Osteoblast (primary cell): ENCODE data around the gene C6orf136. TPM values are rescaled to one million over a fixed set of nuclear protein-coding genes. Genes with fewer than 3 reads are reported as not detected.
A peak's percentile ranks its signal among the peaks of the same experiment; 100 is the strongest.

Experiments
- DNase-seq: peaks from one replicate; pipeline ENCODE4 v3.0.0; 2011; ENCODE audit warnings: low spot score, mixed read lengths; ENCODE audit not compliant: insufficient read length; ENCODE audit errors: missing footprints
- H2AFZ ChIP-seq: 2 replicates; pipeline ENCODE4 v1.6.0; 2011; ENCODE audit warnings: mild to moderate bottlenecking, low read length
- H3K27ac ChIP-seq: 2 replicates; pipeline ENCODE4 v1.5.1; 2011; ENCODE audit warnings: mild to moderate bottlenecking, low read depth, low read length, moderate library complexity
- H3K27me3 ChIP-seq: 2 replicates; pipeline ENCODE4 v1.6.0; 2012; ENCODE audit warnings: mild to moderate bottlenecking, control low read depth, inconsistent platforms, low read length, moderate library complexity; ENCODE audit not compliant: insufficient read depth
- H3K36me3 ChIP-seq: 2 replicates; pipeline ENCODE4 v1.5.1; 2011; ENCODE audit warnings: mild to moderate bottlenecking, low read length, control low read depth, moderate library complexity; ENCODE audit not compliant: insufficient read depth
- H3K4me1 ChIP-seq: 2 replicates; pipeline ENCODE4 v1.5.1; 2011; ENCODE audit warnings: mild to moderate bottlenecking, low read length, control low read depth, moderate library complexity; ENCODE audit not compliant: insufficient read depth
- H3K4me2 ChIP-seq: 2 replicates; pipeline ENCODE4 v1.6.0; 2011; ENCODE audit warnings: mild to moderate bottlenecking, low read length; ENCODE audit not compliant: insufficient read depth
- H3K4me3 ChIP-seq: fragments of 200-600 bp; sonication (generic); 3 replicates; pipeline ENCODE4 v1.5.1; 2012; ENCODE audit warnings: mild to moderate bottlenecking, low read length, inconsistent platforms; ENCODE audit not compliant: insufficient read depth
- H3K79me2 ChIP-seq: 2 replicates; pipeline ENCODE4 v1.6.0; 2012; ENCODE audit warnings: mild to moderate bottlenecking, low read length, control low read depth, inconsistent platforms; ENCODE audit not compliant: insufficient read depth
- H3K9me3 ChIP-seq: 2 replicates; pipeline ENCODE4 v1.5.1; 2011; ENCODE audit warnings: low read depth, low read length, control low read depth
- H4K20me1 ChIP-seq: 2 replicates; pipeline ENCODE4 v1.6.0; 2012; ENCODE audit warnings: mild to moderate bottlenecking, low read length, control low read depth; ENCODE audit not compliant: insufficient read depth
- CTCF ChIP-seq: IDR thresholded peaks from 2 replicates; pipeline ENCODE4 v1.5.1; 2011; ENCODE audit warnings: mild to moderate bottlenecking, low read depth, low read length, moderate library complexity; ENCODE audit errors: extremely low read depth
- total RNA-seq: library from RNA; depleted of rRNA; stranded (reverse); fragments of >200 nt; gene quantifications from 2 replicates; pipeline ENCODE4 v1.2.3, GENCODE V29; 2012

Gene C6orf136
- total RNA-seq, 1 donor = 6.2 TPM

- Histone ChIP-seq H3K4me1 (peaks cover 52% of the 10 kb centered on the region), H3K9me3 (no peaks in the 10 kb centered on the region), H3K79me2 (peaks cover 45% of the 10 kb centered on the region), H4K20me1 (peaks cover 46% of the 10 kb centered on the region), H3K4me3 (no peak overlapping the region), H2AFZ (no peak overlapping the region), H3K27me3 (no peaks in the 10 kb centered on the region), H3K36me3 (peaks cover 56% of the 10 kb centered on the region), H3K4me2 (peak overlapping the region; percentile 86), H3K27ac (peak overlapping the region; percentile 99)
- DNase-seq = no peak
- TF ChIP-seq CTCF = peak; percentile 49
Measured at GRCh38 chr6:30612213-30612612, 34.7 kb upstream of the C6orf136 start.

- H3K4me1 ChIP-seq = peaks cover 52% of the 10 kb centered on the region
- H3K79me2 ChIP-seq = peaks cover 46% of the 10 kb centered on the region
- no peaks in the 10 kb centered on the region for H3K9me3 ChIP-seq
- H3K27me3 ChIP-seq = no peaks in the 10 kb centered on the region
- peak; percentile 77 for DNase-seq
- H3K27ac ChIP-seq = peak overlapping the region; percentile 99
- H2AFZ ChIP-seq = no peak overlapping the region
- H3K36me3 ChIP-seq = peaks cover 50% of the 10 kb centered on the region
- peaks cover 46% of the 10 kb centered on the region for H4K20me1 ChIP-seq
- no peak for TF ChIP-seq CTCF
- no peak overlapping the region for H3K4me3 ChIP-seq
- H3K4me2 ChIP-seq = peak overlapping the region; percentile 86
Measured at GRCh38 chr6:30612687-30613248, 34.2 kb upstream of the C6orf136 start.

GRCh38 chr6:30613251-30614043, 33.5 kb upstream of the C6orf136 start:
- H3K9me3 ChIP-seq = no peaks in the 10 kb centered on the region
- H4K20me1 ChIP-seq = peaks cover 45% of the 10 kb centered on the region
- no peak overlapping the region for H2AFZ ChIP-seq
- H3K27me3 ChIP-seq = no peaks in the 10 kb centered on the region
- peak overlapping the region; percentile 99 for H3K27ac ChIP-seq
- peaks cover 57% of the 10 kb centered on the region for H3K4me1 ChIP-seq
- H3K36me3 ChIP-seq = peaks cover 45% of the 10 kb centered on the region
- TF ChIP-seq CTCF = no peak
- no peak overlapping the region for H3K4me3 ChIP-seq
- peak; percentile 60 for DNase-seq
- peak overlapping the region; percentile 86 for H3K4me2 ChIP-seq
- peaks cover 53% of the 10 kb centered on the region for H3K79me2 ChIP-seq
